GM03348 (cell line): ENCODE results near the gene DPH1.
A peak's percentile ranks its signal among the peaks of the same experiment; 100 is the strongest.

Experiments
- DNase-seq: peaks from one replicate; pipeline ENCODE4 v3.0.0; 2012; ENCODE audit warnings: low spot score

Gene DPH1

DNA sequence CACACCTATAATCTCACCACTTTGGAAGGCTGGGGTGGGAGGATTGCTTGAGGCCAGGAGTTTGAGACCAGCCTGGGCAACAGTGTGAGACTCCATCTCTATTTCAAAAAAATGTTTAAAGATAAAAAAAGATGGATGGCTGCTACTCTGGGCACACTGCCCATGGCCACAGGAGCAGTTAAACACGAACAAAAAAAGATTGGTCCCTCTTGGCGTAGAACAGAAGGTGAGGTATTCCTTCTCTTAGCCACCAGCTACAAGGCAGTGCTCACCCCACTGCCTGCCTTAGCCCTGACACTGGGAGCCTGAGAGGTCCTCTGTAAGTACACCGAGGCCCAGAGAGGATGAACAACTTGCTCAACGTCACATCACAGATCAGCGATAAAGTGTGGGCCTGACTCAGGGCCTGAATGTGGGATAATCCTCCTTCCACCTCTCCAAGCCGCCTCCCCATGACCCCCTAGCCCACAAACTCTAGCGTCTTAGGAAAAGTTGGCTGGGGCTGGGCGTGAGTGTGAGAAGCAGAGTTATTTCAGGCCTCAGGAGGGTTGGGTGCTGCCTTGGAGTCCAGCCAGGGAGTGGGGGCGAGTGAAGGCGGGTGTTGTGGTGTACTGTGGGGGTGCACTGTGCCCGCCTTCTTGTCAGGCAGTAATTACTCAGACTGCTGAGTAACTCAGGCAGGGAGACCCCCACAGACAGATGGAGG is 2.3 kb upstream of the DPH1 start:
- DNase-seq = no peak

DNA sequence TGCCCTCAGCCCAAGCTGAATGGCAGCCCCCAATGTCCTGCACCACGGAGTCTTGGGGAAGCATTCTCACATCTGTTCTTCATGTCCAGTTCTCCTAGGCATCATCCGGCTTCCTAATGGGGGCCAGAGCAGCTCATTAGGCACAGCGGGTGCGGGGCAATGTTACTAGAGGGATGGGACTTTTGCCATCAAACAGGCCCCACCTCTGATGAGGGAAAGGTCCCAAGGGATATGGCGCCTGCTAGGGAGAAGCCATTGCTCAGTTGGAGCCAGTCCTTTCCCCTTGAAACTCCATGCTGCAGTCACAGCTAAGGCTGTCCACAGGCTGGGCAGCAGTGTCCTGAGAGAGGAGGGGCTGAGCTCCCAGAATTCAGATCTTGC is 1.7 kb upstream of the DPH1 start:
- no peak for DNase-seq

DNA sequence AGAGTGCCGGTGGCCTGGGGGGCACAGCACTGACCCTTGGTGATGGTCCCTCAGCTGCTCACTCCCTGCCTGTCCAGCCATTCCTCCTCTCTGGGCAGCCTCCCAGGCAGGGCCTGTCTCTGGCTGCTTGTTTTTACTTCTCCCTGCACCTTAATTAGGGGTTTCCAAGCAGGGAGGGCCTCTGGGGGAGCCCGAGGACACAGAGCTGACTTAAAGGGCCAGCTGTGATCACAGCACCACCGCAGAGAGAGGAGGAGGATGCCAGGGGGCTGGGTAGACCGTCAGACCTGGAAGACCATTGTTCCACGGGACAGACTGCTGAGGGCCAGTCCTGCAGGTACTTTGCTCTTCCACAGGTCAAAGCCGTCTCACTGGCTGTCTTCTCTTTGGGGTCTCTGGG is 1.2 kb upstream of the DPH1 start:
- DNase-seq = no peak

DNA sequence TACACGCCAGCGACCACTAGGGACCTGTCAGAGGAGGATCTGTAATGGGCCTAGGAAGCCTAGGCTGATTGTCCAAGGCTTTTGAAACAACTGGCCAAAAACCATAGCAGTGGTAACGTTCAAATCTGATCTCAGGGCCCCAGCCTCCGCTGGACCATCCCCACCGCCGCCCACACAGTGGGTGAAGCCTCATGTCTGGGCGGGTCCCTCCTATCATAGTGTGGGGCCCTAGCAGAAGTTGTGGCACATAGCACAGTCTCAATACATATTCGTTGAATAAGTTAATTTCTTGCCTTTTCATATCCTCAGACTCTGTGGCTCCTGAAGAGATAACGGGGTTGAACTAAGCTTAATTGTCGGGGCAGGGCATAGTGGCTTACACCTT is 818 bp downstream of the DPH1 start:
- DNase-seq = no peak

DNA sequence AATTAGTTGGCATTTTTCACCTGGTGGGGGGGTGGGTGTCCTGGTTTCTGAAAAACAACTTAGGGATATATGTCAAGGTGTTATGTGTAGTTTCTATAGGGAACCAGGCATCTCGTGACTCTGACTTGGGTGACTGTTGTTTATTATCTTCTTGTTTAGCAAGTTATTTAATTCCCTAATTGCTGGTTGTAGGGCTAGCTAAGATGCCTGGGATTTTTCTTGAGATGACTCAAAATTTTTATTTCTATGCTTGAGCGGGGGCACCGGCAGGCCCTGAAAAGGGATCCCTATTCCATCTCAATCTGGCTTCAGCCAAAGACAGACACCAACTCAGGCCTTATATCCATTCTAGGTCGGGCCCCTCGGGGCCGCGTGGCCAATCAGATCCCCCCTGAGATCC is 3.2 kb downstream of the DPH1 start:
- no peak for DNase-seq

DNA sequence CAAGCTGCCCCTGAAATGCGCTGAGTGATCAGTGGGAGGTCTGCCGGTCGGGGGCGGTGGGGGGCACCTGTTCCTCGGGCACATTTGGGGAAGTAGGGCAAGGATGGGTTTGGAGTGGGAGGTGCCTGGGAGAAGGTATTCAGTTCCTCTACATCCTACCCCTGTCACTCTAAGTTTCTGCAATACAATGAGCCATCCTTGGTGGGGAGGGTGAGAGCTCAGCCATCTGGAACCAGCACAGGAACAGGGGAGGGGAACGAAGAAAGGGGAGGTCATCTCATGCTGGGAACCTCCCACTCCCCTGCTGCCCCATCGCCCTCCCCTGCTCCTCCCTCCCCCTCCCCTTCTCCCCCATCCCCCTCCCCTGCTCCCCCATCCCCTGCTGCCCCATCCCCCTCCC is 4.2 kb downstream of the DPH1 start:
- DNase-seq = peak; percentile 76

DNA sequence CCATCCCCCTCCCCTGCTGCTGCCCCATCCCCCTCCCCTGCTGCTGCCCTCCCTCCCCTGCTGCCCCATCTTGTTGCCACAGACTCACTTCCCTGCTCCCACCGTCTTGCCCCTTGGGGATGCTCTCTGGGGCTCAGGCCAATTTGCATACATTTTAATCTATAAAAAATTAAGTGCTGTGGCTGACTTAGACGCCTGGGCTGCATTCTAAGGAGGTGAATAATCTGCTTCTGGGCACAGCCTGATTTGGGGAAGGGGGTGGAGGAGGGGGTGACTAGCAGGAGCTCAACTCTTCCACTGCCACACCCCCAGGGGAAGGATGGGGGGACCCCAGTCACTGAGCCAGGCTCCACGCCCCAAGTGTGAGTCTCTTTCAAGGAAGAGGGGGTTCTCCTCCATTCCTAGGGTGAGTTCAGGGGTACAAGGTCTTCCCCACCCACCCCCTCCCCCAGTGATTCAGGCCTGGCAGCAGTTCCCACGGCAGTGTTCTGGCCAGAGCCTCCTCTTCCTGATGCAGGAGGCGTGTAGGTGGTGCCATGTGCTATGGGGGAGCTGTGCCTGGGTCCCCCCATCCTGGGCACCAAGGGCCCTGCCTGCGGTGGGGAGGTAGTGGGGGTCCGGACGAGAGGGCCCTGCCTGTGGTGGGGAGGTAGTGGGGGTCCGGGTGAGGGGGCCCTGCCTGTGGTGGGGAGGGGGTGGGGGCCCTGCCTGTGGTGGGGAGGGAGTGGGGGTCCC is 5.0 kb downstream of the DPH1 start:
- DNase-seq = peak; percentile 80

DNA sequence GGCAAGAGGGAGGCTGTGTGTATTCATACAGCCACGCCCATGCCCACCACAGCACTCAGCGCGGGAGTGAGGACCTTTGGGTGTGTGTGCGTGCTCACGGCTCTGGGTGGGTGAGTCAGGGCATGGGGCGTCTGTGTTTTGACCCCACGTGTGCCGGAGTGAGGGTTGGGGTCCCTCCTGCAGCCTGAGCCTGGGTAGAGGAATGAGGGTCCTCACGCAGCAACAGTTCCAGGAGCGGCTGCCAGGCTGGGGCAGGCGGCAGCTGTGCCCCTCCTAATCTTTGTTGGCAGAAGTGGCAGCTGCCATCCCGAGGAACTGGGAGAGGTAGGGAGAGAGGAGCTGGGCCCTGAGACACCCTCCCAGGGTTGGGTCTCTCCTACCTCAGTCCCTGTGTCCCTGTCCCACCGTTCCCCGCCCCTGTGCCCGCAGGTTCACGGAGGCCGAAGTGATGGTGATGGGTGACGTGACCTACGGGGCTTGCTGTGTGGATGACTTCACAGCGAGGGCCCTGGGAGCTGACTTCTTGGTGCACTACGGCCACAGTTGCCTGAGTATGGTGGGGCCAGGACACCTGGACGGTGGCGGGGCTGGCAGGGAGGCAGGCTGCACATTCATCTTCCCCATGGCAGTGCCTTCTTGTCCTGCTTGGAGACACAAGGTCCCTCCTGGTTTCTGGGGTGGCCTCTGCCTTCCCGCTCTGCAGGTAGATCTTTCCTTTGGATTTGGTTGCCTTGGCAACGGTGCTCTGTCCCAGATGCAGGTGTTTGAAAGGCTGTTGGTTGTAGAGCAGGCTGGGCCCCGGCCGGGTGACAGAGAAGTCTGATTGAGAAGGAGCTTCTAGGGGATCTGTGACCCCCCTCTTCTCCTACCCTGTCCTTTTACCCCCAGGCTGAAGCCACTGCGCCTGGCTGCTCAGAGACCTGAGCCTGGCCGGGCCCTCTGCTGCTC is 5.9 kb downstream of the DPH1 start:
- DNase-seq = no peak

DNA sequence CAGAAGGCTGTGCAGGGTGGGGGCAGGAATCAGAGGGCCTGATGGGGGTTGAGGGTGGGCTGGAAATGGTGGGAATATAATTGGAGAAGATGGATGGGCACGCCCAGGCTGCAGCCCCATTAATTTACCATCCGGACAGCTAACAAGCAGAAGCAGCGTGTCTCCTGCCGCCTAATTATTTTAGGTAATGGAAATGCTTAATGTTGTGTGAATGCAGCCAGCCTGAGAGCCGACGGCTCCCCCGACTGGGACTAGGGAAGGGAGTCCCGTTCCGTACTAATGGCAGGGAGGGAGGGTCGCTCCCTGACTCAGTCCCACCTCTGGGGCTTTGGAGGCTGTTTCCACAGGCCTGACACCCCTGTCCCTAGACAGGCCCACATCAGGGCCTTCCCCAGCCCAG is 7.2 kb downstream of the DPH1 start:
- no peak for DNase-seq

DNA sequence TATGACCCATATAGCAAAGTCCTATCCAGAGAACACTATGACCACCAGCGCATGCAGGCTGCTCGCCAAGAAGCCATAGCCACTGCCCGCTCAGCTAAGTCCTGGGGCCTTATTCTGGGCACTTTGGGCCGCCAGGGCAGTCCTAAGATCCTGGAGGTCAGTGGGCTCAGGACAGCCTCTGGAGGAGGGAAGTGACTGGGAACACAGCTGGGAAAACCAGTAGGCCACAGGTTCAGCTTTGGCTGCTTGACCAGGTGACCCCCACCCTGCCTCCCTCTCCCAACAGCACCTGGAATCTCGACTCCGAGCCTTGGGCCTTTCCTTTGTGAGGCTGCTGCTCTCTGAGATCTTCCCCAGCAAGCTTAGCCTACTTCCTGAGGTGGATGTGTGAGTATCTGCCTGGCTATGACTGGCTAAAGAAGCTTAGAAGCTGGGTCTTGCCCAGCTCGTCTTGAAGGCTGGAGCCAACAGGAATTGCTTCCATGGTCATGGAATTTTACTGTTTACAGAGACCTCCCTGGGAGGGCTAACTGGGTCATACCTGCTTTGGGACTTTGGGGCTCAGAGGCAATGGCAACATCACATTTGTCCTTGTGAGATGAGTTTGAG is 10.4 kb downstream of the DPH1 start:
- DNase-seq = no peak

DNA sequence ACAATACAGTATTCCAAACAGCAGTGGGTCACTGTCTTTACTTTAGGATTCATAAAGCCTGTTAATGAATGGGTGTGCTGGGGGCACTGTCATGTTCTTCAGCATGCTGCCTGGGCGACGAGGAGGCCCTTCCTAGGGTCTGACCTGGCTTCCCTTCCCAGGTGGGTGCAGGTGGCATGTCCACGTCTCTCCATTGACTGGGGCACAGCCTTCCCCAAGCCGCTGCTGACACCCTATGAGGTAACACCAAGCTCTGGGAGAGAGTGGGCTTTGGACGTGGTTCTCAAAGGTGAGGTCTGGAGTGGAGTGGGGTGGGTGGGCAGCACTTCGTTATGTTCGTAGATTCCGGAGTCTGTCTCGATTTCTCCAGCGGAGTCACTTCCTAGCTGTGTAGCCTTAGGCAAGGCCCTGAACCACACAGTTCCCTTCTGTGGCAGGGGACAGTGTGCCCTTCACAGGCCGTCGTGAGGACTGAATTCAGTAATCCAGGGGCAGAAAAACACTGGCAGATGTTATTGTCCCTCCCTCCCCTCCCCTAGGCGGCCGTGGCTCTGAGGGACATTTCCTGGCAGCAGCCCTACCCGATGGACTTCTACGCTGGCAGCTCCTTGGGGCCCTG is 11.1 kb downstream of the DPH1 start:
- DNase-seq = no peak

DNA sequence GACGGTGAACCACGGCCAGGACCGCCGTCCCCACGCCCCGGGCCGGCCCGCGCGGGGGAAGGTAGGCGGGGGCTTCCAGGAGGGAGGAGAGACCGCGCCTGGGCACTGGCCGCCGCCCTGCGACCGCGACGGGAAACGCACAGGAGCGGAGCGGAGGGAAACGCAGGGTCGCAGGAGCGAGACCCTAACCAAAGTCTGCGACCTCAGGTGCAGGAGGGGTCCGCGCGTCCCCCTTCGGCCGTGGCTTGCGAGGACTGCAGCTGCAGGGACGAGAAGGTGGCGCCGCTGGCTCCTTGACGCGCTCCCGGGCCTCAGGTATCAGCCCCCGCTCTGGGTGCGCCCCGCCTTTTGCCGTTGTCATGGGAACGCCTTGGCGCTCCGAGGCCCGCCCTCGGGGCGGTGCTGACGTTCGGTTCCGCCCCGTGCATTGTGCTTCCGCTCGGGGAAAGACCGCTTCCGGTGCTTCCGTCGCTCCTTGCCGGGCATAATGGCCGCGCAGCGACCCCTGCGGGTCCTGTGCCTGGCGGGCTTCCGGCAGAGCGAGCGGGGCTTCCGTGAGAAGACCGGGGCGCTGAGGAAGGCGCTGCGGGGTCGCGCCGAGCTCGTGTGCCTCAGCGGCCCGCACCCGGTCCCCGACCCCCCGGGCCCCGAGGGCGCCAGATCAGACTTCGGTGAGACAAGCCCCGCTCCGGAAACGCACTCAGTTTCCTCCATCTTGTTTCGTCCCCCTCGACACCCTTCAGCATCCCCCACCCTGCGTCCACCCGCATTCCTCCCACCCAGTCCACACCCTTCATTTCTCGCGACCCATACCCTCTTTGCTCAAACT is 11.8 kb downstream of the DPH1 start, which contains the start of gene OVCA2:
Gene OVCA2, plus strand, starts transcription at position 462 of the 829 bp plus-strand sequence. Its CDS starts 26 bp downstream, at position 488.
- peak; percentile 95 for DNase-seq

DNA sequence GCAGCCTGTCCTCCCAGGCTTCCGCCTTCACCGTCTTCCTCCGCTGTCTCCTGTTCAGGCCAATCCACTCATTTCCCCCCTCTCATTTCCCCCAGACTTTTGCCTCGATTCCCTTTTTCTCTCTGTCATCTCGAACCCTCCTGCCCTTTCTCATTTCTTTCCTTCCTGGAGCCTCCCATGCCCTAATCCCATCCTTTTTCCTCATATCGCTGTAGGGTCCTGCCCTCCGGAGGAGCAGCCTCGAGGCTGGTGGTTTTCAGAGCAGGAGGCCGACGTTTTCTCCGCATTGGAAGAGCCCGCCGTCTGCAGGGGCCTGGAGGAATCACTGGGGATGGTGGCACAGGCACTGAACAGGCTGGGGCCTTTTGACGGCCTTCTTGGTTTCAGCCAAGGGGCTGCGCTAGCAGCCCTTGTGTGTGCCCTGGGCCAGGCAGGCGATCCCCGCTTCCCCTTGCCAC is 12.5 kb downstream of the DPH1 start:
- DNase-seq = no peak

DNA sequence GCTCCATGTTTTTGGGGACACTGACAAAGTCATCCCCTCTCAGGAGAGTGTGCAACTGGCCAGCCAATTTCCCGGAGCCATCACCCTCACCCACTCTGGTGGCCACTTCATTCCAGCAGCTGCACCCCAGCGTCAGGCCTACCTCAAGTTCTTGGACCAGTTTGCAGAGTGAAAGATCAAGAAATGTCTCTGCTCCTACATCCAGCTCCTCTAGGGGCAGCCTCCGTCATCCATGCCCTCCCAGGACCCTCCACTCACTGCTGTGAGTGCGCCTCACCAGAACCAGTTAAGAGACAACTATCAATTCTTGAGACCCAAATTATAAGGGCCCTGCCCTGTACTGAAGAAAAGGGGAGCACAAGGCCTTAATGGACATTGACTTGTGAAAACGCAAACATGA is 13.0 kb downstream of the DPH1 start:
- DNase-seq = no peak

DNA sequence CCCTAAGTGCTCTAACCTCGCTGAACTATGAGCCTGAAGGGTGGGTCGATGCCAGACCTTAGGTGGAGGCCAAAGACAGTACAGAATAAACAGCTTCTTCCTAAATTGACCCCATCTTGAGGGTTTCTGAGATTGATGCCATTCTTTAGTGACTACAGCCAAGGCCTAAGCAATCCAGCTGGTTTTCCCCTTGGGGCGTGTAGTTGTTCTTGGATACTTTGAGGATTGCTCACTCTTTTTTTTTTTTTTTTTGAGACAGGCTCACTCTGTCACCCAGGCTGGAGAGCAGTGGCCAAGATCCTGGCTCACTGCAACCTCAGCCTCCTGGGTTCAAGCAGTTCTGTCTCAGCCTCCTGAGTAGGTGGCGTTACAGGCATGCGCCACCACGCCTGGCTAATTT is 13.8 kb downstream of the DPH1 start:
- DNase-seq = peak; percentile 73

DNA sequence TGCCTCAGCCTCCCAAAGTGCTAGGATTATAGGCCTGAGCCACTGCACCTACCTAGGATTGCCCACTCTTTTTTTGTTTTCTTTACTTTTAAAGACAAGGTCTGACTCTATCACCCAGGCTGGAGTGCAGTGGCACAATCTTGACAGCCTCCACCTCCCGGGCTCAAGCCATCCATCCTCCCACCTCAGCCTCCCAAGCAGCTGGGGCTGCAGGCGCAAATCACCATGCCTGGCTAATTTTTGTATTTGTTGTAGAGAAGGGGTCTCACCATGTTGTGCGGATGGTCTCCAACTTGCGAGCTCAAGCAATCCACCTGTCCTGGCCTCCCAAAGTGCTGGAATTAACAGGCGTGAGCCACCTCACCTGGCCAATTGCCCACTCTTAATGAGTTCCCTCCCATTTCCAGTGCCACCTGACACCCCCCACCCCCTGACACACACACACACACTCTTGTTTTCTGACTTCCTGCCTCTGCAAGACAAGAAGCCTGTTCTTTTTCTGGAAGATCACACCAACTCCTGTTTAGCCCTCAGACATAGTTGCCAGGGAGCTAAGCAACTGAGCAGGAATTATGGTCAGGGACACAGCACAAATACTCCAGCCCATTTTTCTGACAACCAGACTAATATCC is 14.4 kb downstream of the DPH1 start:
- DNase-seq = no peak

DNA sequence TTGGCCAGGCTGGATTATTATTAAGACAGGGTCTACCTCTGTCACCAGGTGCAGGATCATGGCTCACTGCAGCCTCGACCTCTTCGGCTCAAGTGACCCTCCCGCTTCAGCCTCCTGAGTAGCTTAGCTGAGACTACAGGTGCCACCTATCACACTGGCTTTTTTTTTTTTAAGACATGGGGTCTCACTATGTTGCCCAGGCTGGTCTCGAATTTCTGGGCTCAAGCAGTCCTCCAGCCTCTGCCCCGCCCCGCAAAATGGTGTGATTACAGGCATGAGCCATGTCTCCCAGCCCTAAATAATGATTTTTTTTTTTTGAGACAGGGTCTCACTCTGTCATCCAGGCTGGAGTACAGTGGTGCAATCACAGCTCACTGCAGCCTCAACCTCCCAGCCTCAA is 17.6 kb downstream of the DPH1 start:
- DNase-seq = no peak

DNA sequence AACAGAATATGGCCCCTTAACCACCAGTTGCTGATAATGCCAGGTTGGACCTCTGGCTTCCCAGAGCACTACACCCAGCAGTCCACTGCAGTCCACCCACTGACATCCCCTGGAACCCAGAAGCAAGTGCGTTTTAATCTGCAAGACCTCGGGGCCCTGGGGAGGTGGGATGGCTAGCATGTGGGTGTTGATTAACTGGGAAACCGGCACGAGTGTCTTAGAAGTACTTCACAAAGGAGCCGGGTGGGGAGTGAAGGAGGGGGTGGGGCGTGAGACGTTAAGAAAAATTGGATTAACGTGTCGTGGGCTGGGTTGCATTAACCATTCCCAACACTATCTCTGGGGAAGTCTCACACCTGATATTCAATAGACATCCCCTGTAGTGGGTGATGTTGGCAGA is 18.9 kb downstream of the DPH1 start:
- no peak for DNase-seq

DNA sequence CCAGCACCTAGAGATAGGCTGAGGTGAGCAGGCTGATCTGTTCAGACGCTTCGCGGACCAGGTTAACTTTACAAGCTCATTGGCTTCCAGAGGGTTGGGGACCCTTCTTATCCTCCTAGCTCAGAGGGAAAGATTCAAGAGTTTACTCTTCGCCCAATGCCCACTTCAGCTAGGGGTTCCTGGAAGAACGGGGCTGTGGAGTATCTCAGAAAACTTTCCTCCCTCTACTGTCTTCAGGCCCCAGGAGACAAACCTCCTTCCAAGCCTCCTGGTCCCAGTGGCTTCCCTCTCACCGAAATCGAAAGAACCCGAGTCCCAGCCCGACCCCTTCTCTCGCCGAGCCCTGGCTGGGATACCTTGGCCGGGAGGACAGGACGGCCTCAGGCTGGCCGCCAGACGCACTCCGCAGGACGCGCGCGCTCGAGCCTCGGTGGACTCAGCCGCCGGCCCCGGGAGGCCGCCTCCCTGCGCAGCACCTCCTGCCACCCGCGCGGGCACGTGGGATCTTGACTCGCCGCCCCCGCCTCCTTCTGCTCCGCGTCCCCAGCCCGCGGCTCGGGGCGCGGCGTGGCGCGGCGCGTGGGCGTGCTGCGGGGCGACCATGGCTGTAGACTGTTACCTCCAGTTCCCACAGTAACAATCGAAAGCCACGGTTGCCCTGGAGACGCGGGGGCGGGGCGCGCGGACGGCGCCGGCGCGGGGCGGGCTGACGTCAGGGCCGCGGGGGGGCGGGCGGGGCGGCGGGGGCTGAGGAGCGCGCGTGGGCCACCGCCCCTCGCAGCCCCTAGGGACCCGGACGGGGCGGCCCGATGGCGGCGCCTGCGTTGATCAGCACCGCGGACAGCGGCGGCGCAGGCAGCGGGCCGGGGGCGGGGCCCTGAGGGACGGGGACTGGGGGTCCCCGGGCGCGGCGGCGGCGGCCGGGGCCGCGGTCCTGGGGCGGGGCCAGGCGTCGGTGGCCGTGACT is 19.7 kb downstream of the DPH1 start:
- peak; percentile 96 for DNase-seq
